Measurements from ENCODE around the gene PARD6B.
"Not testable (repeated sequence)": the region's sequence is repeated elsewhere in the genome, so short reads cannot be mapped to it uniquely, and the experiment has no call there.

PARD6B gene

GRCh38 chr20:50712771-50713656 is 18.4 kb upstream of the PARD6B start:
- intact Hi-C loops (cut with micrococcal nuclease), result no loop called here
- peaks cover 20% of the 10 kb centered on the region for H3K27me3 Mint-ChIP-seq
- H3K36me3 Mint-ChIP-seq (ENCODE audit: low read depth), result no peaks in the 10 kb centered on the region
- H3K9me3 Mint-ChIP-seq, result no peaks in the 10 kb centered on the region
- peaks cover 9% of the 10 kb centered on the region for H3K4me1 Mint-ChIP-seq (ENCODE audit: low read depth)
- no peak overlapping the region for H3K27ac Mint-ChIP-seq
- no peak overlapping the region for H3K4me3 Mint-ChIP-seq

- intact Hi-C loops (cut with micrococcal nuclease), result no loop called here
- Mint-ChIP-seq H3K27ac (no peak overlapping the region), H3K36me3 (ENCODE audit: low read depth) (no peaks in the 10 kb centered on the region), H3K4me1 (ENCODE audit: low read depth) (peaks cover 9% of the 10 kb centered on the region), H3K9me3 (no peaks in the 10 kb centered on the region), H3K4me3 (no peak overlapping the region), H3K27me3 (peaks cover 20% of the 10 kb centered on the region)
Observed at GRCh38 chr20:50713657-50714101, 17.7 kb upstream of the PARD6B start.

- H3K4me1 Mint-ChIP-seq (ENCODE audit: low read depth); H3K27ac Mint-ChIP-seq; H3K4me3 Mint-ChIP-seq; H3K36me3 Mint-ChIP-seq (ENCODE audit: low read depth); H3K9me3 Mint-ChIP-seq; intact Hi-C loops (cut with micrococcal nuclease): not testable (repeated sequence)
- peaks cover 20% of the 10 kb centered on the region for H3K27me3 Mint-ChIP-seq
Observed at GRCh38 chr20:50714426-50714825, 17.0 kb upstream of the PARD6B start.

- Mint-ChIP-seq H3K4me3 (no peak overlapping the region), H3K27me3 (peaks cover 20% of the 10 kb centered on the region), H3K9me3 (no peaks in the 10 kb centered on the region), H3K4me1 (ENCODE audit: low read depth) (peaks cover 7% of the 10 kb centered on the region), H3K27ac (no peak overlapping the region), H3K36me3 (ENCODE audit: low read depth) (no peaks in the 10 kb centered on the region)
- intact Hi-C loops (cut with micrococcal nuclease), result no loop called here
Observed at GRCh38 chr20:50715694-50716093, 15.7 kb upstream of the PARD6B start.

GRCh38 chr20:50716518-50716917 is 14.9 kb upstream of the PARD6B start:
- Mint-ChIP-seq H3K27ac (no peak overlapping the region), H3K27me3 (peaks cover 20% of the 10 kb centered on the region), H3K9me3 (no peaks in the 10 kb centered on the region), H3K4me1 (ENCODE audit: low read depth) (no peaks in the 10 kb centered on the region), H3K36me3 (ENCODE audit: low read depth) (no peaks in the 10 kb centered on the region), H3K4me3 (no peak overlapping the region)
- intact Hi-C loops (cut with micrococcal nuclease), result no loop called here

- Mint-ChIP-seq H3K27me3 (peaks cover 17% of the 10 kb centered on the region), H3K4me3 (no peak overlapping the region), H3K27ac (no peak overlapping the region), H3K4me1 (ENCODE audit: low read depth) (no peaks in the 10 kb centered on the region), H3K36me3 (ENCODE audit: low read depth) (no peaks in the 10 kb centered on the region), H3K9me3 (no peaks in the 10 kb centered on the region)
- intact Hi-C loops (cut with micrococcal nuclease), result no loop called here
Observed at GRCh38 chr20:50717312-50717711, 14.1 kb upstream of the PARD6B start.

- Mint-ChIP-seq H3K27ac (no peak overlapping the region), H3K36me3 (ENCODE audit: low read depth) (no peaks in the 10 kb centered on the region), H3K9me3 (no peaks in the 10 kb centered on the region), H3K4me1 (ENCODE audit: low read depth) (no peaks in the 10 kb centered on the region), H3K27me3 (peaks cover 15% of the 10 kb centered on the region), H3K4me3 (no peak overlapping the region)
- intact Hi-C loops (cut with micrococcal nuclease), result no loop called here
Observed at GRCh38 chr20:50717974-50718761, 13.2 kb upstream of the PARD6B start.

- no peaks in the 10 kb centered on the region for H3K36me3 Mint-ChIP-seq (ENCODE audit: low read depth)
- intact Hi-C loops (cut with micrococcal nuclease), result no loop called here
- H3K4me3 Mint-ChIP-seq, result no peak overlapping the region
- H3K27ac Mint-ChIP-seq, result no peak overlapping the region
- H3K27me3 Mint-ChIP-seq, result peaks cover 8% of the 10 kb centered on the region
- no peaks in the 10 kb centered on the region for H3K4me1 Mint-ChIP-seq (ENCODE audit: low read depth)
- H3K9me3 Mint-ChIP-seq, result no peaks in the 10 kb centered on the region
Observed at GRCh38 chr20:50719328-50719727, 12.1 kb upstream of the PARD6B start.

GRCh38 chr20:50720026-50720425 is 11.4 kb upstream of the PARD6B start:
- peaks cover 6% of the 10 kb centered on the region for H3K27me3 Mint-ChIP-seq
- no peak overlapping the region for H3K27ac Mint-ChIP-seq

GRCh38 chr20:50720582-50720981 is 10.8 kb upstream of the PARD6B start:
- H3K4me3 Mint-ChIP-seq, result no peak overlapping the region

More at GRCh38 chr20:50720026-50720425, 11.4 kb upstream of the PARD6B start:
- H3K4me3 Mint-ChIP-seq, result no peak overlapping the region
- H3K9me3 Mint-ChIP-seq, result no peaks in the 10 kb centered on the region
- intact Hi-C loops (cut with micrococcal nuclease), result no loop called here
- no peaks in the 10 kb centered on the region for H3K36me3 Mint-ChIP-seq (ENCODE audit: low read depth)
- H3K4me1 Mint-ChIP-seq (ENCODE audit: low read depth), result no peaks in the 10 kb centered on the region

GRCh38 chr20:50721881-50722281 is 9.5 kb upstream of the PARD6B start:
- no peaks in the 10 kb centered on the region for H3K9me3 Mint-ChIP-seq
- peaks cover 5% of the 10 kb centered on the region for H3K27me3 Mint-ChIP-seq
- no peaks in the 10 kb centered on the region for H3K4me1 Mint-ChIP-seq (ENCODE audit: low read depth)
- no peak overlapping the region for H3K27ac Mint-ChIP-seq
- H3K36me3 Mint-ChIP-seq (ENCODE audit: low read depth), result no peaks in the 10 kb centered on the region
- intact Hi-C loops (cut with micrococcal nuclease), result no loop called here
- H3K4me3 Mint-ChIP-seq, result no peak overlapping the region

More at GRCh38 chr20:50720582-50720981, 10.8 kb upstream of the PARD6B start:
- no peaks in the 10 kb centered on the region for H3K36me3 Mint-ChIP-seq (ENCODE audit: low read depth)
- intact Hi-C loops (cut with micrococcal nuclease), result no loop called here
- no peaks in the 10 kb centered on the region for H3K4me1 Mint-ChIP-seq (ENCODE audit: low read depth)
- no peaks in the 10 kb centered on the region for H3K9me3 Mint-ChIP-seq
- peaks cover 6% of the 10 kb centered on the region for H3K27me3 Mint-ChIP-seq
- no peak overlapping the region for H3K27ac Mint-ChIP-seq

GRCh38 chr20:50722424-50723155 is 8.8 kb upstream of the PARD6B start:
- intact Hi-C loops (cut with micrococcal nuclease), result no loop called here
- Mint-ChIP-seq H3K36me3 (ENCODE audit: low read depth) (no peaks in the 10 kb centered on the region), H3K4me3 (no peak overlapping the region), H3K4me1 (ENCODE audit: low read depth) (no peaks in the 10 kb centered on the region), H3K27ac (no peak overlapping the region), H3K9me3 (no peaks in the 10 kb centered on the region), H3K27me3 (peaks cover 1% of the 10 kb centered on the region)

- no peak overlapping the region for H3K4me3 Mint-ChIP-seq
- no peaks in the 10 kb centered on the region for H3K4me1 Mint-ChIP-seq (ENCODE audit: low read depth)
- H3K36me3 Mint-ChIP-seq (ENCODE audit: low read depth), result no peaks in the 10 kb centered on the region
- intact Hi-C loops (cut with micrococcal nuclease), result no loop called here
- H3K27me3 Mint-ChIP-seq, result no peaks in the 10 kb centered on the region
- H3K9me3 Mint-ChIP-seq, result no peaks in the 10 kb centered on the region
- no peak overlapping the region for H3K27ac Mint-ChIP-seq
Observed at GRCh38 chr20:50723672-50724071, 7.7 kb upstream of the PARD6B start.
